HG03378 (cell line): ENCODE measurements around the gene TOX2.

Source experiments
- ATAC-seq: cut with Tn5 transposase; IDR thresholded peaks from one replicate; pipeline ENCODE4 v1.9.1; 2021; ENCODE audit warnings: mild to moderate bottlenecking, moderate library complexity; ENCODE audit not compliant: unreplicated experiment

The TOX2 gene

DNA sequence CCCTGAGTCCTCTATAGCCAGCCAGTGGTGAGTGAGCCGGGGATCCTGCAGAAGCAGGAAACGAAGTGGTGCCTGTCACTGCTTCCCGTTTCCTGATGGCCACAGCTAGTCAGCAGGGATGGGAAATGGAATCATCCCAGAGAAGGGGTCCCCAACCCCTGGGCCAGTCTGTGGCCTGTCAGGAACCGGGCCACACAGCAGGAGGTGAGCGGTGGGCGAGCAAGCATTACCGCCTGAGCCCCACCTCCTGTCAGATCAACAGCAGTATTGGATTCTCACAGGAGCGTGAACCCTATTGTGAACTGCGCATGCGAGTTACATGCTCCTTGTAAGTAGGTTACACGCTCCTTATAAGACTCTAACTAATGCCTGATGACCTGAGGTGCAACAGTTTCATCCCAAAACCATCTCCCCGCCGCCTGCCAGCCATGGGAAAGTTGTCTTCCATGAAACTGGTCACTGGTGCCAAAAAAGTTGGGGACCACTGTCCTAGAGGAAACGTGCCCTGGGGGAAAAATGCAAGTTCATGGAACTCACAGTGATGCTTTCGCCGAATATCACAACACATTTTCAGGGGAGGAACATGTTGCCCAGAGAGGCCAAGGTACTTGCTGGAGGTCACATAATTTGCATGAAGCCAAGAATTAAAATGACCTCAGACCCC lies 158.5 kb downstream of the TOX2 start:
- no peak for ATAC-seq

- no peak for ATAC-seq
These were observed 159.0 kb downstream of the TOX2 start for GRCh38 chr20:44073675-44074071.

DNA sequence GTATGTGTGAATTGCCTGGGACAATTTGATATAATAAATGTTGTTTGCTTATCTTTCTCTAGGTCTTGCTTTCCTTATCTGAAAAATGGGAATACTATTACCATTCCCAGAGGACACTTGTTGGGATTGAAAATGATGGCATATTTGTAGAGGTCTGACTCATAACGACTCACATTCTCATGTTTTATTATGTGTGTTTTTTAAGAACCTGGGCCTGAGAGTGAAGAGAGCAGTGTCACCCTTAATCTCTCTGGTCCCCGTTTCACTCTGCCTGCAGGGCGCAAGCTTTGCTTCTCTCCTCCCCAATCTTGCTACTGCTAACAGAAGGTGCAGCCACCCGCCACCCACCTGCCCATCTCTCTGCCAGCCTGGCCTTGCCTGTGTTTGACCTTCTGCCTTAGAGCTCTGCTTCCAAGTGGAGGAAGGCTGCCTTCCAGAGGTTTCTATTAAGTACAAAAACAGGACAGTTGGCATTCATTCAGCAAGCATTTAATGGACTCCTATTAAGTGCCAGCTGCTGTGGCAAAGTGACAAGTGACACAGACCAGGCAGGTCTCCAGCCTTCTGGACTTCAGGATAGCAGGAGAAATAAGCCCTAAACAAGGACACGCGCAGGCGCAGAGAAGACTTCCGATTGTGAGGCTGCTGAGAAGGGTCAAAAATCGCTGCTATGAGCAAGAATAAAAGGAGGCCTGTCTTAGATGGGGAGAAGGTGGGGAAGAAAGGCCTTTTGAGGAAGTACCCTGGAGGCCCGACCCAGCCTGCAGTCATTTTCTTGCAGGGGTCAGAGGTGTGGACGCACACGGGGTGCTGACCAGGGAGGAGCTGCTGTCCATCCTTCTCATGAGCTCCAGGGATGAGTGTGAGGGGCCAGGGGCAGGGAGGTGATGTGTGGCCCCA lies 159.8 kb downstream of the TOX2 start:
- no peak for ATAC-seq

DNA sequence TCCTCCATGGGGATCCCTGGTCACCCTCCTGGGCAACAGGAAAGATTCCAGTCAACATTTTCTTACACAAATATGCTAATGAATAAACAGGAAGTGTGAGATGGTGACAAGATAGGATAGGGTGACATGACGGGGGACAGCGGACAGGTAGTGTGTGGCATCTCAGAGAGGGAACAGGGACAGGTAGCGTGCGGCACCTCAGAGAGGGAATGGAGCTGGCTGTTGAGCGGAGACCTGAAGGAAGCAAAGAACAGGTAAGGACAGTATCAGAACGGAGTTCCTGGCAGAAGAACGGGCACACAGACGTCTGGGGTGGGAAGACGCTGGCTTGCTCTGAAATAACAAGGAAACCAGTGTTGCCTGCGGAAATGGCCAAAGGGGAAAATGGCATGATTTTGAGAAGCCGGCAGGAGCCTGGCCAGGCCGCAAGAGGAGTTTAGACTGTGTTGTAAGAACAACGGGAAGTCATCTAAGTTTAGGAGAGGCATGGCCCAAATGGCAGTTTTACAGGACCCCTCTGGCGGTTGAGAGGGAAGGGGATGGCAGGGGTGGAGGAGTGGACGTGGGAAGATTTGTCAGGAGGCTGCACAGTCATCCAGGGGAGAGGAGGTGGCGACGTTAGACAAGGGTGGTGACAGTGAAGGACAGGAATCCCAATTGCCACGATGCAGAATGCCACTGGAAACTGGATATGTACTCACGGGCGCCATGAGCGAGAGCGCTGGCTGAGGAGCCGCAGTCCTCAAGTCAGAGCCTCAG lies 160.7 kb downstream of the TOX2 start:
- ATAC-seq, result no peak

DNA sequence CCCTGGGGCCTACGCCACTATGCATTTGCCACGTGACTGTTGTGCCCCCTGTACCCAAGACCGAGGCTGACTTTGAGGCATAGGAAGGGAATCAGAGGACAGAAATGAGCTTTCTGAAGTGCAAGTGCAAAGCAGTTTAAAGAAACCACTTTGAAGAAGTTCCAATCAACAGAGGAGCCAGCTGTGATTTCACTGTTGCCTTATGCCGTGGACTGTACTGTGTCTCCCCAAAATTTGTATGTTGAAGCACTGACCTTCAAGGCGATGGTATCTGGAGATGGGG lies 161.2 kb downstream of the TOX2 start:
- no peak for ATAC-seq

DNA sequence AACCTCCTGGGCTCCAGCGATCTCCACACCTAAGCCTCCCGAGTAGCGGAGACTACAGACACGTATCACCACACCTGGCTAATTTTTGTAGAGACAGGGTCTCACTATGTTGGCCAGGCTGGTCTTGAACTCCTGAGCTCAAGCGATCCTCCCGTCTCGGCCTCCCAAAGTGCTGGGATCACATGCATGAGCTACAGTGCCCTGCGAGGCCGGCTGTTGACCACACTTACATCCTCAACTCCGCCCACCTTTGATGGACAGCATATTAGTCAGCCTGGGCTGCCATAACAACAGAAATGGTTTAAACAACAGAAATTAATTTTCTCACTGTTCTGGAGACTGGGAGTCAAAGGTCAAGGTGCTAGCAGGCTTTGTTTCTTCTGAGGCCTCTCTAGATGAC lies 164.6 kb downstream of the TOX2 start:
- no peak for ATAC-seq

DNA sequence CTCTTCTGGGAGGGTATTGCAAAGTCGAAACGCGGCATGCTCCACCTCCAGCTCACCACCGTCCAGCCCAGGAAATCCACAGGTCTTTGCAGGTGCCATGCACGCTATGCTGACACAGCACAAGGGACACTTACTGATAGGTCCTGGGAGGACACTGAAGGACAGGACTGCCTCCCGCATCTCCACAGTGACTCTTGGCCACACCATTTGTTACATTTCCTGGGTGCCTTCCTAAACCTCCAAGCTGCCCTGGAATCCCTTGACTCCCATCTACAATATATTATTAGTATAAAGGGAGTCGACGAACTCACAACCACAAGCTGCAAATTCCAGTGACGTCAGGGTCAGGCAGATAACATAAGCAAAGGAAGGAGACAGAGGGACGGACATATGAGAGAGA lies 165.4 kb downstream of the TOX2 start:
- ATAC-seq, result no peak

- peak; percentile 83 for ATAC-seq
These were observed 166.1 kb downstream of the TOX2 start for GRCh38 chr20:44080646-44081267.

GRCh38 chr20:44081476-44081875 lies 166.8 kb downstream of the TOX2 start:
- no peak for ATAC-seq

DNA sequence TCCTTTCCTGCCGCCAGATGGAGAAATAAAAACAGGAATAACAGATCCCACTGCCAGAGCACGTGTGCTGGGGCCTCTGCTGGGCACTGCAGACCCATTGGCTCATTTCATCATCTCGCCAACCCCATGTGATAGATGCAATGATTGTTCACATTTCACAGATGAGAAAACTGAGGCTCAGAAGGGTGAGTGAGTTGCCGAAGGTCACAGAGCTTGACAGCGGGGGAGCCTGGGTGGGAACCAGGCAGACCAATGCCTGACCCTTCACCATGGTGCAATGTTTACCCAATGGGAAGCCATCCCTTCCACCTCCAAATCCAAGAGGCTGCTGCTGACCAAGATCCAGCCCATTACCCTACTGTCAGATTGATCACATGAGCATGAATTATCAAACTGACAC lies 167.2 kb downstream of the TOX2 start:
- ATAC-seq, result no peak

GRCh38 chr20:44083220-44083933 lies 168.7 kb downstream of the TOX2 start:
- no peak for ATAC-seq

- ATAC-seq, result no peak
These were observed 169.8 kb downstream of the TOX2 start for GRCh38 chr20:44084439-44084838.

- no peak for ATAC-seq
These were observed 170.2 kb downstream of the TOX2 start for GRCh38 chr20:44084891-44085290.

GRCh38 chr20:44085616-44086434 lies 171.2 kb downstream of the TOX2 start:
- no peak for ATAC-seq

GRCh38 chr20:44087051-44087856 lies 172.6 kb downstream of the TOX2 start:
- no peak for ATAC-seq

- ATAC-seq, result no peak
These were observed 173.1 kb downstream of the TOX2 start for GRCh38 chr20:44087857-44088120.

DNA sequence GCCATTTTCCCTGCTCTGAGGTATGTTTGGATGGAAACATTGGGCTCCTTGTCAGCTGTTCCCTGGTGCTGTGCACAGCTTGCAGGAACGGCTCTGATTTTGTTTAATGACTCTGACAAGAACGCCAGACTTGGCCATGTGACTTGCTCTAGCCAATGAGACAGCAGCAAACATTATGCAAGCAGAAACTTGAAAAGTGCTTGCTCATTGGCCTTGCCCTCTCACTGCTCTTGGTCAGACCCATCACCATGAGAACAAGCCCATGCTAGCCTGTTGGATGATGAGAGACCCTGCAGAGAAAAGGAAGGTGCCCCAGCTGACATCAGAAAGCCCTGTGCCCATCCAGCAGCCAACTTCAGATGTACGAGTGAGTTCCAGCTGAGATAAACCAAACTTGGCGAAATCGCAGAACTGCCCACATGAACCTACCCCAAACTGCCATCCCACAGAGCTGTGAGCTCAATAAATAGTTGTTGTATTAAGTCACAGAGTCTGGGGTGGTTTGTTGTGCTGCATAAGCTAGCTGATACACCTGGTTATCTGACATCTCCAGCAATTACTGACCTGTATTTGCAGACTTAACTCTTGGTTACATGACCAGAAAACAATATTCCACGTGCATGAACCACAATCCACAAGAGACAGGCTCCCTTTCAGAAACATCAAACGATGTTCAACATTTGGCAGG lies 175.5 kb downstream of the TOX2 start:
- no peak for ATAC-seq

DNA sequence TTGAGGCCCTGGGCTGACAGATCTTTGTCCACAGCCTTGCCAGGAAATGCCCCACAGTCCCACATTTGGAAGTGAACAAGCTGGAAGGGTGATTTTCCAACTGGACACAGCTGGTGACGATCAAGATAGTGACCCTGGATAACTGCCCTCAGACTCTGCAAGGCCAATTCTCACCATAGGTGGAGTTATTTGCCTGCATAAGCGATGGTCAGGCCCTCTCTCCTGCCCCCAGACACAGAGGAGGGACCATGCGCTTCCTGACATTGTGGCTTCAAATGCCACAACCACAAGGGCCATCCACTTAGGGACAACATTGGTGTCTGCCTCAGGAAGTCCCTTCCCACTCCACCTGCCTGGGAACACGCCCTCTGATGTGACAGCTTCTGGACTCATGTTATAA lies 176.4 kb downstream of the TOX2 start:
- no peak for ATAC-seq
